HEK293T (cell line): Measurements from ENCODE around the gene CDK14.

Source experiments
- CTCF ChIA-PET: fragments of 350-600 bp; formaldehyde crosslinking; extraction: SDS; loops from one replicate; lab custom pipeline; 2021; ENCODE audit warnings: antibody characterized with exemption, inconsistent platforms; lab: Yijun Ruan, JAX
- POLR2A ChIA-PET: fragments of 350-600 bp; formaldehyde crosslinking; extraction: SDS; loops from one replicate; lab custom pipeline; 2020; ENCODE audit warnings: antibody characterized with exemption, inconsistent platforms; lab: Yijun Ruan, JAX
- DNase-seq: peaks from one replicate; pipeline ENCODE4 v3.0.0; 2012; ENCODE audit warnings: mixed read lengths; ENCODE audit errors: extremely low spot score
- ARNT ChIP-seq: fragments of 450-650 bp; IDR thresholded peaks from 2 replicates; pipeline ENCODE4 v1.6.1; 2017; ENCODE audit warnings: mild to moderate bottlenecking
- BHLHE40 ChIP-seq: fragments of 450-650 bp; IDR thresholded peaks from 2 replicates; pipeline ENCODE4 v1.6.1; 2016; ENCODE audit warnings: mild to moderate bottlenecking, moderate library complexity, borderline replicate concordance
- CTBP1 ChIP-seq: fragments of 450-650 bp; IDR thresholded peaks from 2 replicates; pipeline ENCODE4 v1.6.1; 2016; ENCODE audit warnings: borderline replicate concordance
- ELF4 ChIP-seq: fragments of 450-650 bp; IDR thresholded peaks from 2 replicates; pipeline ENCODE4 v1.6.1; 2017; ENCODE audit warnings: antibody characterized with exemption
- FOXA1 ChIP-seq: fragments of 450-650 bp; IDR thresholded peaks from 2 replicates; pipeline ENCODE4 v1.6.1; 2016; ENCODE audit warnings: mild to moderate bottlenecking
- FOXK2 ChIP-seq: fragments of 450-650 bp; IDR thresholded peaks from 2 replicates; pipeline ENCODE4 v1.6.1; 2016; ENCODE audit warnings: mild to moderate bottlenecking
- FOXM1 ChIP-seq: fragments of 450-650 bp; IDR thresholded peaks from 2 replicates; pipeline ENCODE4 v1.6.1; 2017; ENCODE audit warnings: mild to moderate bottlenecking, borderline replicate concordance
- HDGF ChIP-seq: fragments of 450-650 bp; IDR thresholded peaks from 2 replicates; pipeline ENCODE4 v1.6.1; 2017; ENCODE audit warnings: antibody characterized with exemption, borderline replicate concordance
- L3MBTL2 ChIP-seq: fragments of 450-650 bp; conservative IDR thresholded peaks from 2 replicates; pipeline ENCODE4 v1.6.1; 2016; ENCODE audit warnings: mild to moderate bottlenecking
- LEF1 ChIP-seq: fragments of 450-650 bp; IDR thresholded peaks from 2 replicates; pipeline ENCODE4 v1.6.1; 2017; ENCODE audit warnings: mild to moderate bottlenecking, borderline replicate concordance
- NFRKB ChIP-seq: fragments of 450-650 bp; IDR thresholded peaks from 2 replicates; pipeline ENCODE4 v1.6.1; 2016; ENCODE audit warnings: mild to moderate bottlenecking, moderate library complexity
- SP1 ChIP-seq: fragments of 450-650 bp; IDR thresholded peaks from 2 replicates; pipeline ENCODE4 v1.6.1; 2017
- SUZ12 ChIP-seq: fragments of 450-650 bp; IDR thresholded peaks from 2 replicates; pipeline ENCODE4 v1.6.1; 2016; ENCODE audit warnings: mild to moderate bottlenecking
- TARDBP ChIP-seq: fragments of 450-650 bp; IDR thresholded peaks from 2 replicates; pipeline ENCODE4 v1.6.1; 2016
- ZNF384 ChIP-seq: fragments of 450-650 bp; IDR thresholded peaks from 2 replicates; pipeline ENCODE4 v1.6.1; 2016
- TF ChIP-seq, protein P1 (sequence below): fragments of 450-650 bp; IDR thresholded peaks from 2 replicates; pipeline ENCODE4 v1.6.1; 2016

CDK14 gene

GRCh38 chr7:90946730-90947501 lies 350.8 kb downstream of the CDK14 start:
- ChIA-PET CTCF (no interaction called here), POLR2A (no interaction called here)
- no peak for DNase-seq
- TF ChIP-seq FOXA1 (no peak), TARDBP (no peak), HDGF (no peak), LEF1 (no peak), CTBP1 (no peak), ZNF384 (no peak), FOXM1 (no peak), ELF4 (no peak), BHLHE40 (no peak), FOXK2 (no peak), SUZ12 (no peak), SP1 (no peak)
- TF ChIP-seq, protein P1, sequence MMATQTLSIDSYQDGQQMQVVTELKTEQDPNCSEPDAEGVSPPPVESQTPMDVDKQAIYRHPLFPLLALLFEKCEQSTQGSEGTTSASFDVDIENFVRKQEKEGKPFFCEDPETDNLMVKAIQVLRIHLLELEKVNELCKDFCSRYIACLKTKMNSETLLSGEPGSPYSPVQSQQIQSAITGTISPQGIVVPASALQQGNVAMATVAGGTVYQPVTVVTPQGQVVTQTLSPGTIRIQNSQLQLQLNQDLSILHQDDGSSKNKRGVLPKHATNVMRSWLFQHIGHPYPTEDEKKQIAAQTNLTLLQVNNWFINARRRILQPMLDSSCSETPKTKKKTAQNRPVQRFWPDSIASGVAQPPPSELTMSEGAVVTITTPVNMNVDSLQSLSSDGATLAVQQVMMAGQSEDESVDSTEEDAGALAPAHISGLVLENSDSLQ, result no peak

DNA sequence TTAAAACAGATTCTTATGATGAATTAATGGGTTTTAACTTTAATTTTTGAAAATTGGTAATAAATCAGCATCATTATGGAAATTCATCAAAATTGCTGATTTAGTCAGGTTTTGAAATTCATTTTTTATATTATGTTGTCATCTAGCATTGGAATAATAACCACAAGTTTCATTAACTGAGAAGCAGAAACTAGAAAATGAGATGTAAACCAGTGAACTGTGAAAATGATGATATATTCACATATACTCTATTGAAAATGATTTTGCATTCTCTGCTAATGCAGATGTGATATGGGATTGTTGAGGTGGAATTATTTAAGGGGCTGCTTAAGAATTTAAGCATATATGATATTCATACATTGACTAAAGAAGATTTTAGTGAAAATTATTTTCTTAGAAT lies 352.0 kb downstream of the CDK14 start:
- TF ChIP-seq SUZ12 (no peak), L3MBTL2 (no peak), FOXM1 (no peak), ZNF384 (no peak), SP1 (no peak), ARNT (no peak), FOXK2 (no peak), BHLHE40 (no peak), HDGF (no peak), LEF1 (no peak), NFRKB (no peak), FOXA1 (no peak), CTBP1 (no peak), TARDBP (no peak), ELF4 (no peak)
- TF ChIP-seq, protein P1, result no peak
- ChIA-PET CTCF (no interaction called here), POLR2A (no interaction called here)
- DNase-seq, result no peak

- DNase-seq, result no peak
- TF ChIP-seq HDGF (no peak), ZNF384 (no peak), FOXK2 (no peak), ARNT (no peak), ELF4 (no peak), FOXM1 (no peak), BHLHE40 (no peak), SP1 (no peak), NFRKB (no peak), TARDBP (no peak), L3MBTL2 (no peak), SUZ12 (no peak)
- TF ChIP-seq, protein P1, result no peak
- POLR2A ChIA-PET, result no interaction called here
- CTCF ChIA-PET, result no interaction called here
Observed at GRCh38 chr7:90951229-90951628, 355.1 kb downstream of the CDK14 start.

GRCh38 chr7:90951986-90952954 lies 356.1 kb downstream of the CDK14 start:
- DNase-seq, result no peak
- no peak for TF ChIP-seq ZNF384
- TF ChIP-seq NFRKB, result no peak
- no peak for TF ChIP-seq FOXM1
- no peak for TF ChIP-seq CTBP1
- no peak for TF ChIP-seq BHLHE40
- no peak for TF ChIP-seq FOXA1
- no peak for TF ChIP-seq ELF4
- no peak for TF ChIP-seq SP1
- no peak for TF ChIP-seq LEF1
- TF ChIP-seq FOXK2, result no peak
- TF ChIP-seq ARNT, result no peak
- no peak for TF ChIP-seq TARDBP
- no peak for TF ChIP-seq L3MBTL2
- TF ChIP-seq, protein P1, result no peak
- no peak for TF ChIP-seq SUZ12
- TF ChIP-seq HDGF, result no peak
- POLR2A ChIA-PET, result no interaction called here
- CTCF ChIA-PET, result no interaction called here
